SK-N-SH treated with all-trans-retinoic acid at 6 μM for 48 hours (cell line): ENCODE data around the gene RB1.

Experiments used
- ARNTL ChIP-seq: fragments of 450-650 bp; formaldehyde crosslinking; IDR thresholded peaks from 2 replicates; pipeline ENCODE4 v1.5.0; 2020; ENCODE audit warnings: low read depth, mild to moderate bottlenecking, moderate library complexity, borderline replicate concordance
- ESRRG ChIP-seq: fragments of 250-450 bp; sonication (Bioruptor Pico); IDR thresholded peaks from 2 replicates; pipeline ENCODE4 v1.6.1; 2021; ENCODE audit warnings: mild to moderate bottlenecking
- GLIS3 ChIP-seq: fragments of 250-450 bp; sonication (Bioruptor Pico); IDR thresholded peaks from 2 replicates; pipeline ENCODE4 v1.5.0; 2020; ENCODE audit warnings: mild to moderate bottlenecking, moderate library complexity
- OSR1 ChIP-seq: fragments of 250-450 bp; sonication (Bioruptor Pico); IDR thresholded peaks from 2 replicates; pipeline ENCODE4 v1.8.0; 2022; ENCODE audit warnings: moderate library complexity, mild to moderate bottlenecking, inconsistent platforms
- PATZ1 ChIP-seq: fragments of 250-450 bp; sonication (Bioruptor Pico); IDR thresholded peaks from 2 replicates; pipeline ENCODE4 v1.8.0; 2020; ENCODE audit warnings: mild to moderate bottlenecking, moderate library complexity, borderline replicate concordance
- RARB ChIP-seq: fragments of 250-450 bp; sonication (Bioruptor Pico); IDR thresholded peaks from 2 replicates; pipeline ENCODE4 v1.8.0; 2021; ENCODE audit warnings: mild to moderate bottlenecking, moderate library complexity
- SNAI2 ChIP-seq: fragments of 250-450 bp; sonication (Bioruptor Pico); IDR thresholded peaks from 2 replicates; pipeline ENCODE4 v1.5.0; 2020; ENCODE audit warnings: mild to moderate bottlenecking, moderate library complexity
- TCF4 ChIP-seq: fragments of 250-450 bp; sonication (Bioruptor Pico); IDR thresholded peaks from 2 replicates; pipeline ENCODE4 v1.8.0; 2021; ENCODE audit warnings: mild to moderate bottlenecking, moderate library complexity, borderline replicate concordance
- ZC3H10 ChIP-seq: fragments of 250-450 bp; sonication (Bioruptor Pico); IDR thresholded peaks from 2 replicates; pipeline ENCODE4 v1.5.1; 2021; ENCODE audit warnings: mild to moderate bottlenecking, moderate library complexity
- ZNF565 ChIP-seq: fragments of 450-650 bp; formaldehyde crosslinking; conservative IDR thresholded peaks from 2 replicates; pipeline ENCODE4 v1.5.0; 2020; ENCODE audit warnings: low read depth, mild to moderate bottlenecking, moderate library complexity
- ZNF8 ChIP-seq: fragments of 450-650 bp; formaldehyde crosslinking; IDR thresholded peaks from 2 replicates; pipeline ENCODE4 v1.5.0; 2020; ENCODE audit warnings: mild to moderate bottlenecking, moderate library complexity

- no peak for TF ChIP-seq RARB
- TF ChIP-seq PATZ1 (CRISPR knock-in tag) = no peak
- TF ChIP-seq ESRRG = no peak
- TF ChIP-seq ZC3H10 = no peak
- no peak for TF ChIP-seq OSR1 (CRISPR knock-in tag)
- TF ChIP-seq SNAI2 = no peak
- TF ChIP-seq ZNF8 (CRISPR knock-in tag) = no peak
- no peak for TF ChIP-seq GLIS3 (CRISPR knock-in tag)
- no peak for TF ChIP-seq ARNTL (CRISPR knock-in tag)
- no peak for TF ChIP-seq ZNF565 (CRISPR knock-in tag)
- no peak for TF ChIP-seq TCF4 (CRISPR knock-in tag)
Observed at GRCh38 chr13:48502601-48503319, 199.2 kb downstream of the RB1 start.
